Measurements from ENCODE around the gene HMGB1.
"Not testable (repeated sequence)": the region's sequence is repeated elsewhere in the genome, so short reads cannot be mapped to it uniquely, and the experiment has no call there.

HMGB1 gene

DNA sequence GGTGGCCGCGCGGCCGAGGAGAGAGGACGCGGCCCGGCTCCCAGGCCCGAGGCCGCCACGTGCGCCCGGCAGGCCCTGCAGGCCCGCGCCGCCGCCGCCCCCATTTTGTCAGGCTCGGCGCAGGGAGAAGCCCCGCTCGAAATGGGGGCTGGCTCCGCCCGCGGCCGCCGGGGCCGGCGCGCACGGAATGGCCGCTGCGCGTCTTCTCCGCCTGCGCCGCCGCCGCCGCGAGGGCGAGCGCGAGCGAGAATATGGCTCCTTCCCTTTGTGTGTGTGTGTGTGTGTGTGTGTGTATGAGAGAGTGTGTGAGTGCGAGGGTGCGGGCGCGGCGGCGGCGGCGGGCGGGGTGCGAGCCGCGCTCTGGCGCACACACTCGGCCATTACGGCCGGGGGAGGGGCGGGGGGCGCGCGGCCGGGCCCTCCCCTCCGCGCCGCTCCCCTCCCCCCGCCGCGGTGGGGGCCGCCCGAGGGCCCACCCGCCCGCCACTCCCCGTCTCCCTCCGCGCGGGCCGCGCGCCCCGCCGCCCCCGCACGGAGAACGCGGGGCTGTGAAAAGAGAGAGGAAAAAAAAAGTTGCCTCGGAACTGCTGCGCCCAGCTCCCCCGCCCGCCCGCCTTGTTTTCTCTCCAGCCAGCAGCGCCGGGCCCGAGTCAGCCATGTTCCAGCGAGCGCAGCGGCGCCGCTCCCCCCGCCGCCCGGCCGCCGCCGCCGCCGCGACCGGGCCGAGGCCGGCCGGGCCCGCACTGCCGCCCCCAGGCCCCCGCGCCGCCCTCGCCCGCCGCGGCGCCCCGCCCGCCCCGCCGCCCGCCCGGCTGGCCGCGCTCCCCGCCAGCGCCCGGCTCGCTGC lies 1.0 kb downstream of the HMGB1 start:
- peak; percentile 18 for DNase-seq

DNA sequence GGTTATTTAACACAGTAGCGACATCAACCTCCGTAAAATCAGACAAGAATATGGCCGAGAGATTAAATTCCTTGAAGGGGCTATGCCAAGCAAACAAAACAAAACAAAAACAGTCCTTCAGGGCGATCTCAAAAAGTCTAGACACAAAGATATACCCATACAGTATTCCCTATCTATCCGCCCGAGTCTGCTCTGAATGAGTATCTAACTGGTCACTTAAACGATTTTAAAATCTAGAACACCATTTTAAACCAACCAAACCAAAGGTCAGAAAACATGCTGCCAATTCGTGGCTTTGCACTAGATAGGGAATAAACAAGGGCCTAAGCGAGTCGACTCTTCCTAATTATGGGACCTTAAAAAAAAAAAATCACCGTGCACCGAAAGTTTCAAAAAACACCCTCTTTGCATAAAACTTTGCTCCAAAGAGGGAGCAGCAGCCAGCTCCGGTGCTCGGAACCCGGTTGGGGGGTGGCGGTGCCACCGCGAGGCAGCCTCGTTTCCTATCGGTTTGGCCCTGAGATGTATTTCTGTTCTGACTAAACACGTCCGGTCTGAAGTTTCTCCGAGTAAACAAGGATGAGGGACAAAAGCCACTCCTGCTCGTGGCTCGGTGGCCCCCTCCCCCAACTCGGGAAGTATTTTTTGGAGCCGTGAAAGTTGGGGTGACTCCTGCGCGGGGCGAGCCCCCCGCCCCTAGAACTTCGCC lies 1.8 kb downstream of the HMGB1 start:
- DNase-seq: peak; percentile 51

DNA sequence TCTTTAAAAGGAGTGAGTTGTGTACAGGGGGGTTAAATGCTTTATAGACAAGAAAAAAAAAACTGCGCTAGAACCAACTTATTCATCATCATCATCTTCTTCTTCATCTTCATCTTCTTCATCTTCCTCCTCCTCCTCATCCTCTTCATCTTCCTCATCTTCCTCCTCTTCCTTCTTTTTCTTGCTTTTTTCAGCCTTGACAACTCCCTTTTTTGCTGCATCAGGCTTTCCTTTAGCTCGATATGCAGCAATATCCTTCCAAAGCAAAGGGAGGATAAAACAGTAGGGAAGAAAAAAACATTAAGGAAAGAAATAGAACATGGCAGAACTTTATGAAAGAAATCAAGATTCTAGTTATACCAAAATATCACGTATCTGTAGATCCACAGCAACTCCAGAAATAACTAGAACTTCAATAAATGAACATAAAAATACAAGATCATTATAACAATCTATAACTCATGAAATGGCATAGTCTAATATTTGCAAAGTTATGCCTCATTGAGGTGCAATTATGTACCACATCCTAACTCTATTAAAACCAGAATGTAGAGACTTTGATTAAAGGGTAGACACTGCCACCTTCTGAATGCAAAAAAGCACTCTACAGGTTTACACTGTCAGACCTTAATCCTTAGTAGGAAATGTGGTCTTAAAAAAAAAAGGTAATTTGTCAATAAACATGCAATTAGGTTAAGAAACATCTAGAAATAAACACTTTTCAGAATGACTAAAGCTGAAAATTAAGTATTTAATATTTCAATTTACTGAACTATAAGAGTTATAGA lies 4.3 kb downstream of the HMGB1 start:
- not testable (repeated sequence) for DNase-seq

DNA sequence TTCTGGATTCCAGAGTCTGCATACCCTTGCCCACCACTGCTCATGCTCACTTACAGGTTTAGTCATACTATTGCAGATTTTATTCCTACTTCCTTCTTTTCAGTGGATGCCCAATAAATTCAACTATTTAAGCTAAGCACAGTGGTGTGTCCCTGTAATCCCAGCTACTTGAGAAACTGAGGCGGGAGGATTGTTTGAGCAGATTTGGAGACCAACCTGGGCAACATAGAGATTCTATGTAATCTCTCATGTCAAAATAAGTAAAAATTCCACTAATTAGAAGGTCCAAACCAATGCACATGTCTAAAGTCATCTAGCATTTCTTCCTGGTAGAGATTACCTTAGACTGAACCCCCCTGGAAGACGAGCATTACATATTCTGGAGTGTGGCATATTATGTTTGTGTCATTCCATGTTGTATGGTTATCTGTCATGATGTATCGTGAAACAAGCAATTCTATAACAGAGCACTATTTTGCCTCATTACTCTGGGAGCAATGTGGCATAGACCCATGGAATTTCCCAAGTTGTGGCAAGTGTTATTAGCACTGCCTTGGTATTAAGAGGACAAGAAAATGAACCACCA lies 8.3 kb downstream of the HMGB1 start:
- no peak for DNase-seq

DNA sequence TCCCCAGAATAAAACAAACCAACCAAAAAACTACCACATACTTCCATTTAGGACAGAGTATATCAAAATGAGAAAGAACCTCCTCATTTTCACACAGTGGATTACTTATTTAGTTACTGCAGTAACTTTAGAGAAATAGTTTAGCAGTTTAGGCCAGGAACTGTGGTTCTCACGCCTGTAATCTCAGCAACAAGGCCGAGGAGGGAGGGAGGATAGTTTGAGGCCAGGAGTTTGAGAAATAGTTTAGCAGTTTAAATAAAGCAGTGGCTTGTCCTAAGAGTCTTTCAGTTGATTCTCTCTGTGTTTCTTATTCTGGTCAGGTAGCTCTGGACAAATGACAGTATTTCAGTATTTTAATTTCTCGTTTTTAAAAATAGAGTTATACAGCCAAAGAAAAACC lies 9.4 kb downstream of the HMGB1 start:
- no peak for DNase-seq

DNA sequence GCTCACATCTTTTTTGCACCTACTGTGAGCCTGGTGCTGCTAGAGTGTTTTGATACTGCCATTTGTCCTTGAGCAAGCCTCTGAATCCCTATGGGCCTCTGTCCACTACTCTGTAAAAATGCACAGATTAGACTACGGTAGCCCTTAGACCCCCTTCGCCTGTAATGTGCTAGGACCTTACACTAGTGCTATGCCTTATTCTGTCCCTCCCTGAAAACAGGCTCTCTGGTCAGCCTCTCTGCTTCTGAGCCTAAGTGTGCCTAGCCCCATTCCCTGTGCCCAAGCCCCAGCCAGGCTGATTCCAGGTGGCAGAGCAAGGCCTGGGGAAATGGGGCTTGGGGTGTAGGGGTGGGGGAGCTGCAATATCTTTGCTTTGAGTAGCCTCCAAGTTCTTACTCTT lies 10.7 kb downstream of the HMGB1 start:
- no peak for DNase-seq

DNA sequence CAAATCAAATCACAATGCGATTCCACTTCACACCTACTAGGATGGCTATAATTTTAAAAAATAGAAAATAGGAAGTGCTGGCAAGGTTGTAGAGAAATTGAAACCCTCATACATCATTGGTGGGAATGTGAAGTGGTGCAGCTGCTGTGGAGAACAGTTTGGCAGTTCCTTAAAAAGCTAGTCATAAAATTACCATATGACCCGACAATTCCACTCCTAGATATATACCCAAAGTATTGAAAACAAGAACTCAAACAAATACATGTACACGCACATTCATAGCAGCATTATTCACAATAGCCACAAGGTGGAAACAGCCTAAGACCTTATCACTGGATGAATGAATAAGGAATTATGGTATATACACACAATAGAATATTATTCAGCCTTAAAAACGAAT lies 12.0 kb downstream of the HMGB1 start:
- DNase-seq: no peak

DNA sequence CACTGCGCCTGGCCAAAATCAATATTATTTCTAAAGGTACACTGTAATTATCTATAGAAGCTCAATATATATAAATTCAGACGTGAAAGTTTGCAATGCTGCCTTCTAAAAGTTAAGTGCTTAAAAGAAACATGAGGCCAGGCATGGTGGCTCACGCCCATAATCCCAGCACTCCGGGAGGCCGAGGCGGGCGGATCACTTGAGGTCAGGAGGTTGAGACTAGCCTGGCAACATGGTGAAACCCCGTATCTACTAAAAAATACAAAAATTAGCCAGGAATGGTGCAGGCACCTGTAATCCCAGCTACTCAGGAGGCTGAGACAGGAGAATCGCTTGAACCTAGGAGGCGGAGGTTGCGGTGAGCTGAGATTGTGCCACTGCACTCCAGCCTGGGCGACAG lies 14.3 kb downstream of the HMGB1 start:
- not testable (repeated sequence) for DNase-seq

DNA sequence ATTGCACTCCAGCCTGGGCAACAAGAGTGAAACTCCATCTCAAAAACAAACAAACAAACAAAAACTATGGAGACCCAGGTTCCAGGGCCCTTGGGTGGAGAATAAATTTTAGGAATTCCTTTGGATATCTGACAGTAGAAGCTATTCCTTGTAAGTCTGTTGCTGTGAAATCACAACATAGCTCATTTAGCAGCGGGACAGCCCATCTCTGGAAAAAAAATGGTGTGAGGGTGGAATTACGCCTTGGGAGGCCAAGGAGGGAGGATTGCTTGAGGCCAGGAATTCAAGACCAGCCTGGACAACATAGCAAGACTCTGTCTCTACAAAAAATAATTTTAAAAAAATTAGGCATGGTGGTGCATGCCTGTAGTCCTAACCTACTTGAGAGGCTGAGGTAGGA lies 15.7 kb downstream of the HMGB1 start:
- no peak for DNase-seq

DNA sequence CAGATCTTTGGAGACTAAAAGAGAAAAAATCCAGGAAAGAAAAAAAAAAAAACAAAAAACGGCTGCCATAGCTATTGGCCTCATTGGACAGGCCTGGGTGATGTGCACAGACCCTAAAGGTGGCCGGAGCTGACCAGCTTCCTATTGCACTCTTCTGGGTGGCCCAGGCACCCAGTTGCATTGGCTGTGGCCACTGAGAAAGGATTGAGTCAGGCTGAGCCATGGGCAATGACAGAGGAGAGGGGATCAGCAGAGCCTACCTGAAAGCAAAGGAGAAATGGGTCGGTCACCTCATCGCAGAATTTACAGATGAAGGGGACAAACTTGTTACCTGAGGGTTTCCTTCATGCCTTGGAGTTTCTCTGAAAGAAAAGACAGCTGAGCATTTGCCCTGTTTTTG lies 17.3 kb downstream of the HMGB1 start:
- no peak for DNase-seq

DNA sequence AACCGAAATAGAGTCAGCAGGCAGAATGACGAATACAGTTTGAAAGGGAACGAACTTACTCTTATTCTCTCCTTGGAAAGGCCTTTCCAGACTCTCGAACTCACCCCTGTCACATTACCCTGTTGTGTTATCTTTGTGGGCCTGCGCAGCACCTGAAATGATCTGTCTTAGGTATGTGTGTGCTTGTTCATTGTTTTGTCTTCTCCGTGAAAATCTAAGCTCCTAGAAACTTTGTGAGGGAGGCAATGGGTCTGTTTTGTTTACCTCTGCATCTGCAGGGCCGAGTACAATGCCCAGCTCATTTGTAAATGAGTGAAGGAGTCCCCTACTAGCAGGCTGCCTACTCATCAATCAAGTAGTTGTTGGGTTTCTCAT lies 19.6 kb downstream of the HMGB1 start:
- DNase-seq: no peak

DNA sequence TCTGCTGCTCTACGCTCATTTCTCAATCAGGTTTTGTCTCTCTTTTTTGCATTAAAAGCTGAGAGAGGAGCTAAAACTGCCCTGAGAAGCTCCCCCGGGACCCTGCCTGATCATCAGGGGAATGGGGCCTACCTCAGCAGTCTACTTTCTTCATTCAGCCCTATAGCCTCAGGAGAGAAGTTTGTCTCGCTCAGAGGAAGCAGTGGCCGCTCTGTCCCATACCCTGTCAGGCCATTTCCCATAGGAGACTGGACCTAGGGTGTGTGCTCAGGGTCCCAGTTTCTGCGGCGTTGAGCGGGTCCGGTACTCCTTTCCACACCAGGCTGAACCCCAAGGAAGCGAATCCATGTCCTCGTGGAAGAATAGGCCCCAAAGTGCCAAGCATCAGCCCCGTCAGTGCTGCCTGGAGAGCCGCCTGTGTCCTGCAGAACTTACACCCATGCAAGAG lies 21.8 kb downstream of the HMGB1 start:
- no peak for DNase-seq

DNA sequence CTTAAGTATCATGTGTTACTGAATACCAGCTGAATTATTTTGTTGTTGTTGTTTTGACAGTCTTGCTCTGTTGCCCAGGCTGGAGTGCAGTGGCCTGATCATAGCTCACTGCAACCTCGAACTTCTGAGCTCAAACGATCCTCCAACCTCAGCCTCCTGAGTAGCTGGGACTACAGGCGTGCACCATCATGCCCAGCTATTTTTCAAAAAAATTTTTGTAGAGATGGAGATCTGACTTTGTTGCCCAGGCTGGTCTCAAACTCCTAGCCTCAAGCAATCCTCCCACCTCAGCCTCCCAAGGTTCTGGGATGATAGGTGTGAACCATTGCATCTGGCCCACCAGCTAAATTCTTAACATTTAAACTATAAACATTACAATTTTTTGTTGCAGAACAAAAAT lies 22.2 kb downstream of the HMGB1 start:
- not testable (repeated sequence) for DNase-seq

DNA sequence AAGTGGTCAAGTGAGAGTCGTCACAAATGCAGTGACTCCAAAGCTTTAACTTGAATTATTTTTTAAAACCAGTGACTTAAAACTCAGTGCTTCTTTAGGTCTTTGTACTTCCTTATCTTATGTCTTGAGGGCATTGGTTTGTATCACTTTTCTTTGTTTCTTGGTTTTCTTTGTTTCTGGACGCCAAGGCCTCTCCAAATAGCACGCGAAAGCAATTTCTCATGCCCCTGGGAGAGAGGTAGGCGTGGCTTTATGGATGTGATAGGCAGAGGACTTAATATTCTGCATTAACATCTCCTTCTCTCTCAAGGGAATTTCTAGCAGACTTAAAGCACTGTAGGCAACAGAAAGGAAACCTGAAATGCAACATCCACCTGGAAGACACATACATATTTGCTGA lies 22.8 kb downstream of the HMGB1 start:
- no peak for DNase-seq

DNA sequence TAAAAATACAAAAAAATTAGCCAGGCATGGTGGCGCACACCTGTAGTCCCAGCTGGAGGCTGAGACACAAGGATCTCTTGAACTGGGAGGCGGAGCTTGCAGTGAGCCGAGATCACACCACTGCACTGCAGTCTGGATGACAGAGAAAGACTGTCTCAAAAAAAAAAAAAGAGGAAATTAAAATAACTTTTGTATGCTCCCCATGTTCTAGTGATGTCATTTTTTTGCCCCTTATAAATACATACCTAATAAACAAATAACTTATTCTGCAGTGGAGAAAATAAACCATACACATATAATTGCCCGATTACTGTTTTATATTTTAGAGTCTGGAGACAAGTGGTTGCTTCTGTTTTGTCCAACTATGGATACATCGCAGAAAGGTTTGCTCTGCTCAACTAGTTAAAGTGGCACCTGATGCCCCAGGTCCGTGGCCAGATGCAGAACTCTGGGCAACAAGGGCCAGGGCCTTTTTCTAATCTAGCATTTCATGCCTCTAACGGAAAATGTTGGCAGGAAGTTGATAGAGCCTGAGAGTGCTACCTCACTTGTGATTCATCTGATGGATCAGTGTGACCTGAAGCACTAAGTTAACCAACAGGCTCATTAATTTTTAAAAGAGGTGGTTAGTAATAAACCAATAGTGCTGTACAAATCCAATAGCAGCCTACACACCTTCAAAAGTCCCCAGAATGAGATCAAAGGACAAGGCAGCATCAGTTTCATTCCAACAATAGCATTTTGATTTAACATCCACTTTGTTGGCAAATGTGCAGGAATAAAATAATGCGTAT lies 24.6 kb downstream of the HMGB1 start:
- no peak for DNase-seq

DNA sequence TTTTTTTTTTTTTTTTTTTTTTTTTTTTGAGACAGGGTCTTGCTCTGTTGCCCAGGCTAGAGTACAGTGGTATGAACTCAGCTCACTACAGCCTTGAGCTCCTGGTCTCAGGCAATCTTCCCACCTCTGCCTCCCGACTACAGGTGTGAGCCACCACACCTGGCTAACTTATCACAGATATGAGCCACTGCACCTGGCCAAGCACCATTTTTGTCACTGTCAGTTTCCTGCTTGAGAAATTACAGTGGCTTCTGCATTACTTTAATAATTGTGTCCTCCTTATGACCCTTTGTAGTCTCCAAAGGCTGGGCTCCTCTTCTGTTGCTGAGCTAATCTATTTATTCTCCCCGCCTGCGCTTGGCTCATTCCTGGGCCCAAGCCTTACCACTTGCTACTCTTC lies 27.4 kb downstream of the HMGB1 start:
- no peak for DNase-seq

DNA sequence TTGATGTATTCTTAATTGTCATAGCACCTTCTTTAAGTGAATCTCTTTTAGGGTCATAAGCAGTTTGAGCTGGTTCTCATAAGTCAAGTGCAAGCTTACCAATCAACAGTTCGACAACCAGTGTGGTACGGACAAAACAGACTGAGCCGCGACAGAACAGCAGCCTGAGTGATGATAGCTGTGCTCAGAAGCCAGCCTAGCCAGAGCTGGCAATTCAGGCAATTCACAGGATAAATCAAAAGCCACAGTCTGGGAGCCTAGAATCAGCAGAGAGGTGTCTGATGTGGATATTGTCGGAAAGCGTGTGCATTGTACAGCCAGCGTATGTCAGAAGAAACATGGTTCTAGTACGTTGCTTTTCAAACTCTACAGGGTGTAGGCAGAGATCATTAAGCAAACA lies 28.6 kb downstream of the HMGB1 start:
- no peak for DNase-seq

DNA sequence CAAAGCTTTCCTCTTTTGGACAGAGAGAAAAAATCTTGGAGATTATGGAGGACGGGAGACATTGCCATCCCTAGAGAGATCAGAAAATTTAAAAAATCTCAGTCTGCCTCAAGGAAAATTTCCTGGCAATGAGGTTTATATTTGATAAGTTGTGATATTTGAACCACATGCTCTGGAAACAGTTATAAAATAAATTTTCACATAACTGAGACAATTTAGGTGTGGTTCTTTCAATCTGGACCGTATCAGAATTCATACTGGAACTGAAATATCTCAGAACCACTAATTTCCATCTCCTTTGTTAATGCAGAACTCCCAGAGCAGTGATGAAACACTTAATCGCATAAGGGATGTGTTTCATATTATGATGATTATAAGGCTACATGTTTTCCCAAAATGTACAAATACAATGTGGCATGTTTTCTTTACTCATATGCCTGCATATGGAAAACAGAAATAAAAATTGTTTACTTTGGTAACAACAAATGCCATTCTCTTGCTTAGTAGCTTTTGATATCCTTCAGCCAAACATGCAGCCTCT lies 29.8 kb downstream of the HMGB1 start:
- DNase-seq: no peak

DNA sequence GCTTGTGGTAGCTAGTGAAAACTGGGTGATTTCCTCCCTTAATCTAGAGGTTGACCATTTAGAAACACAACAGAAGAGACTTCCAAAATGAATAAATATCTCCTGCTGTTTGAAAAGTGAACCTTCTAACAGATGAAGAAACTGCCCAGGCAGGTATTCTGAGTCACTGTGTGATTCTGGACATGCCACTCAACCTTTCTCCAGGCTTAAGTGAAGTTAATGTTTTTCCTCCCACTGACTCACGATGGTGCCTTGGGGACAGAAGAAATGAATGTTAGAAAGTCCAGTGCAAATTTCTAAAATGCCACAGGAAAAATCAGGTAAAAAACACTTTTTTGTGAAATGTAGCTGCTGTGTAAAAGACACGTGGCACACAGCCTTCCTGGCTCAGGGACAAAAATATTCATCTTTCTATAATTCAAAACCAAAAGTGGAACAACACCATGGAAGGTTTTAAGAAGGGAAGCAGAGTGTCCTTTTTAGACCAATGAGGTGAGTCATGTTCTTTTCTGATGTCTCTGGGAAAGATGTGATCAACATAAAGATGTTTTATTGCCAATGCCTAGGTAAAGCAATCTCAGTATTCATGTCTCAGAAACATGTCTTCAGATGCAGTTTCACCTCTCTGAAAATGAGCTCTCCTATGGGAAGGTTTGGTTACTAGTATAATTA lies 34.3 kb downstream of the HMGB1 start:
- no peak for DNase-seq

DNA sequence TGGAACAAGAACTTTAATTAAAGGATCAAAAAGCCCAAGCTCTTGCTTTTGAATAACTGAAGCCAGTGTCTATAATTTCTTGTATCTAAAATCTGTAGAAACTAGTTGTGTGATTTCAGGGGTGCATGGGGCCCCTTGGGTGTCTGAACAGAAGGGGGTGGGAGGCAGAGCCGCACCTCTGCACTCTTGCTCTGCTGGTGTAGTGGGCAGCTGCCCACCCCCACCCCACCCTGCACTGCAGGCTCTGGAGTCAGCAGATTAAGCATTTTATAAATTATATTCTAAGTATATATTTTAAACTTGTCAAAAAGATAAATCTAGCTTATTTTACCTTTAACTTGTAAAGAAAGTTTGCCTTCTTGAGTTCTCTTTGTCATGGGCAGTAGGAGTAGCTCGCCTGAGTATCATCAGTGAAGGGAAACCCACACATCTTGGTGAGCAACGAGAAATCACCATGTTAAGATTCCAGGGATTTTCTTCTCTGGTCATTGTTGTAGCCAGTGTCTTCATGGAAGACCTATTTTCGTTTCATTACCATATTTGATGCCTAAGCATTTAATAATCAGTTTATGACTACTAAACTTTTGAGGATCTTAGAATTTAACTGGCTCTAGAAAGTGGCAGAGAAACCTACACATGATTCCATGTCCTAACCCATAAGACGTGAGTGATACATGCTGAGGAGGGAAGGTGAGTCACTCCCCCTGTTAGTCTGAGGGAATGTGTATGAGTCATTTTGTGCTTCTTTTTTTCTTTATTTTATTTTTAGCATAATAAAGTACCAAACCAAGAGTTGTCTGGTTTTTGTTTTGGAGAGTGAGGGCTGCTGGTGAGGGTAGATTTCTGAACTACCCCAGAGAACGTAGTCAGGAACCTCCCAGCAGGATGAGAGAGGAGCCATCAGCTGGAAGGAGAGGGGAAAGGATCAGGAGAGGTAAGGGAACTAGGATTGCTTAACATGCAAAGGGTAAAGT lies 35.7 kb downstream of the HMGB1 start:
- DNase-seq: no peak

Measured in NCI-H524 treated with DMSO at 0.1 percent for 48 hours (cell line).